Measurements from ENCODE around the gene STK38.

STK38 gene

GRCh38 chr6:36504982-36505381, 42.3 kb downstream of the STK38 start:
- no peak overlapping the region for H3K4me3 ChIP-seq (replicated peaks in 1 of 2; ENCODE audit: low read depth in 2 of 2, low read length in 2 of 2)
- DNase-seq (ENCODE audit: low read depth in 2 of 2): peak; percentile 36 to 53
- TF ChIP-seq, protein P1, sequence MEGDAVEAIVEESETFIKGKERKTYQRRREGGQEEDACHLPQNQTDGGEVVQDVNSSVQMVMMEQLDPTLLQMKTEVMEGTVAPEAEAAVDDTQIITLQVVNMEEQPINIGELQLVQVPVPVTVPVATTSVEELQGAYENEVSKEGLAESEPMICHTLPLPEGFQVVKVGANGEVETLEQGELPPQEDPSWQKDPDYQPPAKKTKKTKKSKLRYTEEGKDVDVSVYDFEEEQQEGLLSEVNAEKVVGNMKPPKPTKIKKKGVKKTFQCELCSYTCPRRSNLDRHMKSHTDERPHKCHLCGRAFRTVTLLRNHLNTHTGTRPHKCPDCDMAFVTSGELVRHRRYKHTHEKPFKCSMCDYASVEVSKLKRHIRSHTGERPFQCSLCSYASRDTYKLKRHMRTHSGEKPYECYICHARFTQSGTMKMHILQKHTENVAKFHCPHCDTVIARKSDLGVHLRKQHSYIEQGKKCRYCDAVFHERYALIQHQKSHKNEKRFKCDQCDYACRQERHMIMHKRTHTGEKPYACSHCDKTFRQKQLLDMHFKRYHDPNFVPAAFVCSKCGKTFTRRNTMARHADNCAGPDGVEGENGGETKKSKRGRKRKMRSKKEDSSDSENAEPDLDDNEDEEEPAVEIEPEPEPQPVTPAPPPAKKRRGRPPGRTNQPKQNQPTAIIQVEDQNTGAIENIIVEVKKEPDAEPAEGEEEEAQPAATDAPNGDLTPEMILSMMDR (IDR thresholded peaks at IDR 0.05; ENCODE audit: low read depth, low read length): no peak

DNA sequence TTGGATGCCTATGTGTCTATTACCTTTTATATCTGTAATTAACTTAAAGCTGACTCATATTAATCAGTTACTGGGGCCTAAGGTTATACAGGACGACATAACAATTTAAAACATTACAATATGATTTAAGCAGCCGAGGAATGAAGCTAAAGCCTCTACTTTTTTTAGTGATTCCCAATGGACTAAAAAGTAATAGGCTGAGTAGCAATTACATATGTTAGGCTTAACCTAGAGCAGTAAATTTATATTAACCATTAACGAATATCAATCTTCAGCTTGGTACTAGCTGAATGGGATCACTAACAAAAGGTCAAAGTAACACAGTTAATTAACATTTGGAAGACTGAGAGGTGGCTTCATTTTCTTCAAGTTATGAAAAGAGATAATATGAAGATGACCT, 43.1 kb downstream of the STK38 start:
- TF ChIP-seq, protein P1 (IDR thresholded peaks at IDR 0.05; ENCODE audit: low read depth, low read length): no peak
- H3K4me3 ChIP-seq (replicated peaks in 1 of 2; ENCODE audit: low read depth in 2 of 2, low read length in 2 of 2): no peak overlapping the region
- DNase-seq (ENCODE audit: low read depth in 2 of 2): no peak

DNA sequence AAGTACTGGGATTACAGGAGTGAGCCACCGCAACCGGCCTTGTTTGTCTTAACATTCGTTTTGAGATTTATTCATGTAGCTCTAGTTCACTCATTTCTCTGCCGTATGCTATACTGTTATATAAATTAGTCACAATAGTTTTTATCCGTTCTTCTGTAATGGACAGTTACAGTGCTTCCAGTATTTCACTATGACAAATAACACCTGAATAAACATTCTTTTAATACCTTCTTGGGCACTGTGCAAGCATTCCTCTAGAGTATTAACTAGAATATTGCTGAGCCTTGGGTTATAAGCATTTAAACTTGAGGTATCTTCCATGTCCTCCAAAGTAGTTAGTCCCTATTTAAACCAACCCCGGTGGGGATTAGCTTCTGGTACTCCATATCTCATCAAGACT, 45.6 kb downstream of the STK38 start:
- H3K4me3 ChIP-seq (replicated peaks in 1 of 2; ENCODE audit: low read depth in 2 of 2, low read length in 2 of 2): no peak overlapping the region
- TF ChIP-seq, protein P1 (IDR thresholded peaks at IDR 0.05; ENCODE audit: low read depth, low read length): no peak
- DNase-seq (ENCODE audit: low read depth in 2 of 2): peak in 1 of 2 donors; percentile 35

DNA sequence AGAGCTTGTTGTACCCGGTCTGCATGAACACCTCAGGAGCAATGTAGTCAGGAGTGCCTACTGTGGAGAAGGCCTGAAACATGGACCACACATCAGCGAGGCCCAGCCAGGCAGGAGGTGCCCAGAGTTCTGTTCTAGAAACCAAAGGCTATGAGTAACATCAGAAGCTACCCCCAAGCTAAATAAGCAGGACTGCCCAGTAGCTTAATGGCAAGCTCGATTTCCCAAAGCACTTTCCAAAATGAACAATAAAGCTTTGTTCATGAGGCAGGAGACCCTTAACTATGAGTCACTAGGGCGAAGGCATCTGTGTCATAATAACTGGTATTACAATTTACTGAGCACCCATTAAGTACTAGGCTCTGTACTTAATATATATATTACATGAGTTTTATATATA, 47.4 kb downstream of the STK38 start:
- no peak for DNase-seq (ENCODE audit: low read depth in 2 of 2)
- TF ChIP-seq, protein P1 (IDR thresholded peaks at IDR 0.05; ENCODE audit: low read depth, low read length): no peak
- no peak overlapping the region for H3K4me3 ChIP-seq (replicated peaks in 1 of 2; ENCODE audit: low read depth in 2 of 2, low read length in 2 of 2)

- no peak for DNase-seq (ENCODE audit: low read depth in 2 of 2)
- TF ChIP-seq, protein P1 (IDR thresholded peaks at IDR 0.05; ENCODE audit: low read depth, low read length): no peak
- H3K4me3 ChIP-seq (replicated peaks in 1 of 2; ENCODE audit: low read depth in 2 of 2, low read length in 2 of 2): no peak overlapping the region
Measured at GRCh38 chr6:36495086-36495485, 52.2 kb downstream of the STK38 start.

- peak in 1 of 2 donors; percentile 36 for DNase-seq (ENCODE audit: low read depth in 2 of 2)
- TF ChIP-seq, protein P1 (IDR thresholded peaks at IDR 0.05; ENCODE audit: low read depth, low read length): no peak
- no peak overlapping the region for H3K4me3 ChIP-seq (replicated peaks in 1 of 2; ENCODE audit: low read depth in 2 of 2, low read length in 2 of 2)
Measured at GRCh38 chr6:36493859-36494258, 53.4 kb downstream of the STK38 start.

DNA sequence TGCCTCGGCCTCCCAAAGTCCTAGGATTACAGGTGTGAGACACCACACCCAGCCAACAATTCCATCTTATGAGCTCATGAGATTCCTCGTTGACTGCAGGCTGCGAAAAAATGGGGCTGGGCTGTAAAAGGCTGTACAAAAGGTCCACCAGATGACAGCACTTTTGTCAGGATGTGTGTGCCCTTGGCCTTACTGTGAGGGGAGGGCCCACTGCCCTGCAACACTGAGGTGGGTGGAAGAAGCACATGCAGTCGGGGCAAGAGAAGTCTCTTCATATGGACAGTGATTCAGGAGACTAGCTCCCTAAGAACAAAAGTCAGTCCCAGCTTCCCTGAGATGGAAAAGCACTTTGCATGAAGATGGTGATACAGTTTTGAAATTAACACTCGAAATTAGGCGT, 54.0 kb downstream of the STK38 start:
- DNase-seq (ENCODE audit: low read depth in 2 of 2): no peak
- TF ChIP-seq, protein P1 (IDR thresholded peaks at IDR 0.05; ENCODE audit: low read depth, low read length): no peak
- no peak overlapping the region for H3K4me3 ChIP-seq (replicated peaks in 1 of 2; ENCODE audit: low read depth in 2 of 2, low read length in 2 of 2)

All from cardiac fibroblast (primary cell).